ENCODE results near the gene CCN5.

The CCN5 gene

DNA sequence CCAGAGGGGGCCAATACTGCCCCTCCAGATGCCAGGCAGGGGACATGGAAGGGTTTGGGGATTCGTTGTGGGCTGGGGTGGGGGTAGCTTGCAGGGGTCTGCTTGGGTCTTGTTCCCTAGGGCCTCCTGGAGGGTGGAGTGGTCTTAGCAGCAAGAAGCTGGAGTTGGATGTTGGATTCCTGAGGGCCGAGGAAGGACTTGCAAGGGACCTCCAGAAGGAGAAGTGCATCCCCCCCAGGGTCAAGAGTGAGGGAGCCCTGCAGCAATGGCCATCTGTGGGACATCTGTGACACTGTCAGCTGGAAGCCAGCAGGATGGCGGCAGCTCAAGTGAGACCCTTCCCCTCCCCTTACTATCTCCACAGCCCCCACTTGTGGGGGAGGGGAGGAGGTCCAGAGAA is 25.4 kb upstream of the CCN5 start:
- TF ChIP-seq TAF1 (IDR thresholded peaks at IDR 0.05; ENCODE audit: low read depth) (no peak), MAX (IDR thresholded peaks at IDR 0.05) (no peak), TEAD4 (IDR thresholded peaks at IDR 0.05) (no peak), TCF12 (IDR thresholded peaks at IDR 0.05; ENCODE audit: low read depth) (no peak), CREB1 (IDR thresholded peaks at IDR 0.05; ENCODE audit: low read depth) (no peak), ZBTB7A (IDR thresholded peaks at IDR 0.05; ENCODE audit: low read depth) (no peak), EGR1 (IDR thresholded peaks at IDR 0.05) (no peak), CEBPB (IDR thresholded peaks at IDR 0.05) (no peak), EP300 (IDR thresholded peaks at IDR 0.05; ENCODE audit: borderline replicate concordance) (no peak), RAD21 (IDR thresholded peaks at IDR 0.05; ENCODE audit: low read depth) (no peak), FOXM1 (IDR thresholded peaks at IDR 0.05; ENCODE audit: borderline replicate concordance, low read depth) (no peak), YY1 (IDR thresholded peaks at IDR 0.05; ENCODE audit: low read depth) (no peak), NFIC (IDR thresholded peaks at IDR 0.05) (no peak)
- TF ChIP-seq, protein P1, sequence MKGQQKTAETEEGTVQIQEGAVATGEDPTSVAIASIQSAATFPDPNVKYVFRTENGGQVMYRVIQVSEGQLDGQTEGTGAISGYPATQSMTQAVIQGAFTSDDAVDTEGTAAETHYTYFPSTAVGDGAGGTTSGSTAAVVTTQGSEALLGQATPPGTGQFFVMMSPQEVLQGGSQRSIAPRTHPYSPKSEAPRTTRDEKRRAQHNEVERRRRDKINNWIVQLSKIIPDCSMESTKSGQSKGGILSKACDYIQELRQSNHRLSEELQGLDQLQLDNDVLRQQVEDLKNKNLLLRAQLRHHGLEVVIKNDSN (IDR thresholded peaks at IDR 0.05): no peak
- TF ChIP-seq, protein P2, sequence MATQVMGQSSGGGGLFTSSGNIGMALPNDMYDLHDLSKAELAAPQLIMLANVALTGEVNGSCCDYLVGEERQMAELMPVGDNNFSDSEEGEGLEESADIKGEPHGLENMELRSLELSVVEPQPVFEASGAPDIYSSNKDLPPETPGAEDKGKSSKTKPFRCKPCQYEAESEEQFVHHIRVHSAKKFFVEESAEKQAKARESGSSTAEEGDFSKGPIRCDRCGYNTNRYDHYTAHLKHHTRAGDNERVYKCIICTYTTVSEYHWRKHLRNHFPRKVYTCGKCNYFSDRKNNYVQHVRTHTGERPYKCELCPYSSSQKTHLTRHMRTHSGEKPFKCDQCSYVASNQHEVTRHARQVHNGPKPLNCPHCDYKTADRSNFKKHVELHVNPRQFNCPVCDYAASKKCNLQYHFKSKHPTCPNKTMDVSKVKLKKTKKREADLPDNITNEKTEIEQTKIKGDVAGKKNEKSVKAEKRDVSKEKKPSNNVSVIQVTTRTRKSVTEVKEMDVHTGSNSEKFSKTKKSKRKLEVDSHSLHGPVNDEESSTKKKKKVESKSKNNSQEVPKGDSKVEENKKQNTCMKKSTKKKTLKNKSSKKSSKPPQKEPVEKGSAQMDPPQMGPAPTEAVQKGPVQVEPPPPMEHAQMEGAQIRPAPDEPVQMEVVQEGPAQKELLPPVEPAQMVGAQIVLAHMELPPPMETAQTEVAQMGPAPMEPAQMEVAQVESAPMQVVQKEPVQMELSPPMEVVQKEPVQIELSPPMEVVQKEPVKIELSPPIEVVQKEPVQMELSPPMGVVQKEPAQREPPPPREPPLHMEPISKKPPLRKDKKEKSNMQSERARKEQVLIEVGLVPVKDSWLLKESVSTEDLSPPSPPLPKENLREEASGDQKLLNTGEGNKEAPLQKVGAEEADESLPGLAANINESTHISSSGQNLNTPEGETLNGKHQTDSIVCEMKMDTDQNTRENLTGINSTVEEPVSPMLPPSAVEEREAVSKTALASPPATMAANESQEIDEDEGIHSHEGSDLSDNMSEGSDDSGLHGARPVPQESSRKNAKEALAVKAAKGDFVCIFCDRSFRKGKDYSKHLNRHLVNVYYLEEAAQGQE (IDR thresholded peaks at IDR 0.05; ENCODE audit: low read depth): no peak

GRCh38 chr20:44690781-44691423 is 24.3 kb upstream of the CCN5 start:
- TF ChIP-seq, protein P2 (IDR thresholded peaks at IDR 0.05; ENCODE audit: low read depth): no peak
- TF ChIP-seq, protein P1 (IDR thresholded peaks at IDR 0.05): no peak
- TF ChIP-seq TAF1 (IDR thresholded peaks at IDR 0.05; ENCODE audit: low read depth) (no peak), EGR1 (IDR thresholded peaks at IDR 0.05) (no peak), CREB1 (IDR thresholded peaks at IDR 0.05; ENCODE audit: low read depth) (no peak), YY1 (IDR thresholded peaks at IDR 0.05; ENCODE audit: low read depth) (no peak)

DNA sequence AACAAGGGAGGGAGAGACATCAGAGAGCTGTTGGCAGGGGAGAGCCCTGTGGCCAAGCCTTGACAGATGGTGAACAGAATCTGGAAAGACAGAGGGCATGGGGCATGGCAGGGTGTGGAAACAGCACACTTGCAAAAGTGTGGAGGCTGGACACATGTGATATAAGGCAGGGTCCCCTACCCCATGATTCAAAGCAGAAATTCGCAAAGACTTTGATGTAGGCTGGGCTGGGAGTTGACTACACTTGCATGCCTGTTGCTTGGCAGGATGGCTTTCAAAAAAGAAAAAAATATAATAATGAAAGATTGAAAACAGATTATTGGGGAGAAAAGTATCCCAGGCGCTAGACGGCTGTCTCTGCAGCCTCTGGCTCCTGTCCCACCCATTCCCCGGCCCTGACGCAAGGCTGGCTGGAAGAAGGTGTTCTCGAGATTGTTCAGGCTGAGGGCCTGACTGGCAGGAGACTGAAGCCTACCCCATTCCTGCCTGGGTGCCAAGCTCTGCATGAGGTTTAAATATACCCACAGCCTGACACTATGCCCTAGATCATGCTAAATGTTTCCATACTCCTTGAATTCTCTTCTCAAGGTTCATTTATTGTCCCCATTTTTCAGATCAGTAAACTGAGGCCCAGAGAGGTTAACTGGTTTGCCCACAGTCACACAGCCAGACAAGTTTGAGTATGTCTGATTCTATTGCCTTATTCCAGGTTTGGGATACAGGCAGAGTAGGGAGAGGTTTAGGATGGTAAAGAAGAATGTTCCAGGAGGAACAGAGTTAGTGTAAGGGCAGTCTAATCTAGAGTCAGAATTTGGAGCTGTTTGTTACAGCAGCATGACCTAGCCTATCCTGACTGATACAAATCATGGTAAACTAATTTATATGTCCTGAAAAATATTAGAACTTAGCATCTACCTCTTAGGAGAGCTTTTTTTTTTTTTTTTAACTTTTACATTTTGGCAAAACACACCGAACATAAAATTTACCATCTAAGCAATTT is 23.4 kb upstream of the CCN5 start:
- TF ChIP-seq MAX (IDR thresholded peaks at IDR 0.05) (no peak), FOXM1 (IDR thresholded peaks at IDR 0.05; ENCODE audit: borderline replicate concordance, low read depth) (no peak), ZBTB7A (IDR thresholded peaks at IDR 0.05; ENCODE audit: low read depth) (no peak), YY1 (IDR thresholded peaks at IDR 0.05; ENCODE audit: low read depth) (no peak), CEBPB (IDR thresholded peaks at IDR 0.05) (no peak), NFIC (IDR thresholded peaks at IDR 0.05) (no peak), TEAD4 (IDR thresholded peaks at IDR 0.05) (no peak), TCF12 (IDR thresholded peaks at IDR 0.05; ENCODE audit: low read depth) (no peak), CREB1 (IDR thresholded peaks at IDR 0.05; ENCODE audit: low read depth) (no peak), EGR1 (IDR thresholded peaks at IDR 0.05) (no peak)
- TF ChIP-seq, protein P1 (IDR thresholded peaks at IDR 0.05): no peak
- TF ChIP-seq, protein P2 (IDR thresholded peaks at IDR 0.05; ENCODE audit: low read depth): no peak
